Measurements from ENCODE around the gene BICRA. TPM values are rescaled to one million over a fixed set of nuclear protein-coding genes. Genes with fewer than 3 reads are reported as not detected.

Gene BICRA
- total and polyA plus RNA-seq, 2 of the 8 experiments (the other 6 are each of a cell fraction or from before 2014, with no cell fraction given), result 1.5 to 29.2 TPM

DNA sequence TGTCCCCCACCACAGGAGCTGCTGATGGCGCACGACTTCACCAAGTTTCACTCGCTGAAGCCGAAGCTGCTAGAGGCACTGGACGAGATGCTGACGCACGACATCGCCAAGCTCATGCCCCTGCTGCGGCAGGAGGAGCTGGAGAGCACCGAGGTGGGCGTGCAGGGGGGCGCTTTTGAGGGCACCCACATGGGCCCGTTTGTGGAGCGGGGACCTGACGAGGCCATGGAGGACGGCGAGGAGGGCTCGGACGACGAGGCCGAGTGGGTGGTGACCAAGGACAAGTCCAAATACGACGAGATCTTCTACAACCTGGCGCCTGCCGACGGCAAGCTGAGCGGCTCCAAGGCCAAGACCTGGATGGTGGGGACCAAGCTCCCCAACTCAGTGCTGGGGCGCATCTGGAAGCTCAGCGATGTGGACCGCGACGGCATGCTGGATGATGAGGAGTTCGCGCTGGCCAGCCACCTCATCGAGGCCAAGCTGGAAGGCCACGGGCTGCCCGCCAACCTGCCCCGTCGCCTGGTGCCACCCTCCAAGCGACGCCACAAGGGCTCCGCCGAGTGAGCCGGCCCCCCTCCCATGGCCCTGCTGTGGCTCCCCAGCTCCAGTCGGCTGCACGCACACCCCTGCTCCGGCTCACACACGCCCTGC is 132.1 kb downstream of the BICRA start (continued):
- TF ChIP-seq, protein P1, sequence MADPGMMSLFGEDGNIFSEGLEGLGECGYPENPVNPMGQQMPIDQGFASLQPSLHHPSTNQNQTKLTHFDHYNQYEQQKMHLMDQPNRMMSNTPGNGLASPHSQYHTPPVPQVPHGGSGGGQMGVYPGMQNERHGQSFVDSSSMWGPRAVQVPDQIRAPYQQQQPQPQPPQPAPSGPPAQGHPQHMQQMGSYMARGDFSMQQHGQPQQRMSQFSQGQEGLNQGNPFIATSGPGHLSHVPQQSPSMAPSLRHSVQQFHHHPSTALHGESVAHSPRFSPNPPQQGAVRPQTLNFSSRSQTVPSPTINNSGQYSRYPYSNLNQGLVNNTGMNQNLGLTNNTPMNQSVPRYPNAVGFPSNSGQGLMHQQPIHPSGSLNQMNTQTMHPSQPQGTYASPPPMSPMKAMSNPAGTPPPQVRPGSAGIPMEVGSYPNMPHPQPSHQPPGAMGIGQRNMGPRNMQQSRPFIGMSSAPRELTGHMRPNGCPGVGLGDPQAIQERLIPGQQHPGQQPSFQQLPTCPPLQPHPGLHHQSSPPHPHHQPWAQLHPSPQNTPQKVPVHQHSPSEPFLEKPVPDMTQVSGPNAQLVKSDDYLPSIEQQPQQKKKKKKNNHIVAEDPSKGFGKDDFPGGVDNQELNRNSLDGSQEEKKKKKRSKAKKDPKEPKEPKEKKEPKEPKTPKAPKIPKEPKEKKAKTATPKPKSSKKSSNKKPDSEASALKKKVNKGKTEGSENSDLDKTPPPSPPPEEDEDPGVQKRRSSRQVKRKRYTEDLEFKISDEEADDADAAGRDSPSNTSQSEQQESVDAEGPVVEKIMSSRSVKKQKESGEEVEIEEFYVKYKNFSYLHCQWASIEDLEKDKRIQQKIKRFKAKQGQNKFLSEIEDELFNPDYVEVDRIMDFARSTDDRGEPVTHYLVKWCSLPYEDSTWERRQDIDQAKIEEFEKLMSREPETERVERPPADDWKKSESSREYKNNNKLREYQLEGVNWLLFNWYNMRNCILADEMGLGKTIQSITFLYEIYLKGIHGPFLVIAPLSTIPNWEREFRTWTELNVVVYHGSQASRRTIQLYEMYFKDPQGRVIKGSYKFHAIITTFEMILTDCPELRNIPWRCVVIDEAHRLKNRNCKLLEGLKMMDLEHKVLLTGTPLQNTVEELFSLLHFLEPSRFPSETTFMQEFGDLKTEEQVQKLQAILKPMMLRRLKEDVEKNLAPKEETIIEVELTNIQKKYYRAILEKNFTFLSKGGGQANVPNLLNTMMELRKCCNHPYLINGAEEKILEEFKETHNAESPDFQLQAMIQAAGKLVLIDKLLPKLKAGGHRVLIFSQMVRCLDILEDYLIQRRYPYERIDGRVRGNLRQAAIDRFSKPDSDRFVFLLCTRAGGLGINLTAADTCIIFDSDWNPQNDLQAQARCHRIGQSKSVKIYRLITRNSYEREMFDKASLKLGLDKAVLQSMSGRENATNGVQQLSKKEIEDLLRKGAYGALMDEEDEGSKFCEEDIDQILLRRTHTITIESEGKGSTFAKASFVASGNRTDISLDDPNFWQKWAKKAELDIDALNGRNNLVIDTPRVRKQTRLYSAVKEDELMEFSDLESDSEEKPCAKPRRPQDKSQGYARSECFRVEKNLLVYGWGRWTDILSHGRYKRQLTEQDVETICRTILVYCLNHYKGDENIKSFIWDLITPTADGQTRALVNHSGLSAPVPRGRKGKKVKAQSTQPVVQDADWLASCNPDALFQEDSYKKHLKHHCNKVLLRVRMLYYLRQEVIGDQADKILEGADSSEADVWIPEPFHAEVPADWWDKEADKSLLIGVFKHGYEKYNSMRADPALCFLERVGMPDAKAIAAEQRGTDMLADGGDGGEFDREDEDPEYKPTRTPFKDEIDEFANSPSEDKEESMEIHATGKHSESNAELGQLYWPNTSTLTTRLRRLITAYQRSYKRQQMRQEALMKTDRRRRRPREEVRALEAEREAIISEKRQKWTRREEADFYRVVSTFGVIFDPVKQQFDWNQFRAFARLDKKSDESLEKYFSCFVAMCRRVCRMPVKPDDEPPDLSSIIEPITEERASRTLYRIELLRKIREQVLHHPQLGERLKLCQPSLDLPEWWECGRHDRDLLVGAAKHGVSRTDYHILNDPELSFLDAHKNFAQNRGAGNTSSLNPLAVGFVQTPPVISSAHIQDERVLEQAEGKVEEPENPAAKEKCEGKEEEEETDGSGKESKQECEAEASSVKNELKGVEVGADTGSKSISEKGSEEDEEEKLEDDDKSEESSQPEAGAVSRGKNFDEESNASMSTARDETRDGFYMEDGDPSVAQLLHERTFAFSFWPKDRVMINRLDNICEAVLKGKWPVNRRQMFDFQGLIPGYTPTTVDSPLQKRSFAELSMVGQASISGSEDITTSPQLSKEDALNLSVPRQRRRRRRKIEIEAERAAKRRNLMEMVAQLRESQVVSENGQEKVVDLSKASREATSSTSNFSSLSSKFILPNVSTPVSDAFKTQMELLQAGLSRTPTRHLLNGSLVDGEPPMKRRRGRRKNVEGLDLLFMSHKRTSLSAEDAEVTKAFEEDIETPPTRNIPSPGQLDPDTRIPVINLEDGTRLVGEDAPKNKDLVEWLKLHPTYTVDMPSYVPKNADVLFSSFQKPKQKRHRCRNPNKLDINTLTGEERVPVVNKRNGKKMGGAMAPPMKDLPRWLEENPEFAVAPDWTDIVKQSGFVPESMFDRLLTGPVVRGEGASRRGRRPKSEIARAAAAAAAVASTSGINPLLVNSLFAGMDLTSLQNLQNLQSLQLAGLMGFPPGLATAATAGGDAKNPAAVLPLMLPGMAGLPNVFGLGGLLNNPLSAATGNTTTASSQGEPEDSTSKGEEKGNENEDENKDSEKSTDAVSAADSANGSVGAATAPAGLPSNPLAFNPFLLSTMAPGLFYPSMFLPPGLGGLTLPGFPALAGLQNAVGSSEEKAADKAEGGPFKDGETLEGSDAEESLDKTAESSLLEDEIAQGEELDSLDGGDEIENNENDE (IDR thresholded peaks at IDR 0.05; ENCODE audit: insufficient replicate concordance, low read length), result no peak
- TF ChIP-seq SIN3A (conservative IDR thresholded peaks at IDR 0.05 in 1 of 2, IDR thresholded peaks at IDR 0.05 in 1 of 2; ENCODE audit: low read depth in 1 of 2, low read length in 2 of 2) (no peak), NRF1 (IDR thresholded peaks at IDR 0.05; ENCODE audit: low read depth, low read length) (no peak)

Measured in H1 (cell line).